ENCODE data around the gene LMCD1.

The LMCD1 gene

GRCh38 chr3:8506571-8507061, 5.0 kb downstream of the LMCD1 start:
- DNase-seq, result no peak

- DNase-seq, result no peak
Measured at GRCh38 chr3:8507496-8507895, 5.9 kb downstream of the LMCD1 start.

DNA sequence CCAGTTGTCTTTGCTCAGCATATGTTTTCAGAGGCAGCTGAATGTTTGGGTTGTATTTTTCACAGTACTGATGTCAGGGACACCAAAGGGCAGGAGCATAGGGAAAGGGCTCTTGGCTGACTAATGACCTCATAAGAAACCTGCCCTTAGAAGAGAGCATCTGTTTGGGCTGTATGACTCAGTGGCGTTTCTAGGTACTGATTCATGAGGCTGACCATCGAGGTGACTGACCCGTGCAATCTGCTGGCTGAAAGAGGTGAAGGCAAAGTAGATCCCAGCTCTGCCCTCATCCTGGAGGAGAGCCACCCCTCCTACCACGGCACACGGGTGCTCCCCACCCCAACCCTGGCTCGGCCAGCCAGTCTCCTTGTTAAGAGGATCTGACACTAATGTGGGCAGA, 8.3 kb downstream of the LMCD1 start:
- no peak for DNase-seq

GRCh38 chr3:8512234-8512633, 10.6 kb downstream of the LMCD1 start:
- no peak for DNase-seq

DNA sequence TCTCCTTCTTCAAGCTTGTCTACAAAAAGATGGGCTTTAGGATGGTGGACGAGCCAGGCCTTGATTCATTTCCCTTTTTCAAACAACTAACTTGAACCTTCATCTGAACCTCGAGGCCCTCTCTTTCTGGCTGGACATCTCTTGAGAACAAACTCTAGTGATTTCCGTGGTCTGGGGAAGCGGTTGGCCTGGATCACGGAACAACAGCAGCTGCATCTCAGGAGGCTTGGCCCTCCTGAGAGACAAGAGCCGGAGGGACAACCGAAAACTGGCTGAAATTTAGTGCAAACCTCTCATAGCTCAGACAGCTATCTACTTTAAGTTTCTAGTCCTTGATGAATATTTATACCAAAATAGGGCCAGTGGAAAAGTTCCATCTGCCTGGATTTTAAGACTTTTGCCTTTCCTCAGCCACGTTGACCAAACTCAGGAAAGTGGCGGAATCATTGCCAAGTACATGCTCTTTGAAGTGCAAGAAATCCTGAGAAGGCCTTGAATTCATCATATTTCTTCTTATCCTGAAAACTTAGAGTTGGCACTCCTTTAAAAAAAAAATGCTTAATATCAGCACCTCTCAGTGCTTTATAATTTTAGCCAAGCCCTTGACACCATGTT, 14.5 kb downstream of the LMCD1 start:
- no peak for DNase-seq

GRCh38 chr3:8516783-8517182, 15.2 kb downstream of the LMCD1 start:
- DNase-seq, result no peak

DNA sequence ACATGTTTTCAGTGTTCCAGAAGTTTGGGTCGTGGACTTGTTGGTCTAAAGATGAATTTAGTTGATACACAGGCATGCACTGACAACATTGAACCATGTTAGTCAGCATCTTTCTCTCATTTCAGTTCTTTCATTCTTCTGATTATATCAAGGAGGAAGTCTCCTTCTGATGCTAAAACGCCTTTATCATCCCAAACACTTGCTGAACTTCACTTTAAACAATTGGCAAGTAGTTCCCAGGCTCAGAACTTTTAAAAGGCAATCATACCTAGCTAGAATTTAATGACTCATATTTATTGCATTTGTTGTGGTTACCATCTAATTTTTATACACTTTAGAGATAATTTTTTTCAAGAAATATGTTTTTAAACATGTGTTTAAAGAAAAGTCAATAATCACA, 15.9 kb downstream of the LMCD1 start:
- DNase-seq, result no peak

GRCh38 chr3:8518138-8518537, 16.5 kb downstream of the LMCD1 start:
- no peak for DNase-seq

DNA sequence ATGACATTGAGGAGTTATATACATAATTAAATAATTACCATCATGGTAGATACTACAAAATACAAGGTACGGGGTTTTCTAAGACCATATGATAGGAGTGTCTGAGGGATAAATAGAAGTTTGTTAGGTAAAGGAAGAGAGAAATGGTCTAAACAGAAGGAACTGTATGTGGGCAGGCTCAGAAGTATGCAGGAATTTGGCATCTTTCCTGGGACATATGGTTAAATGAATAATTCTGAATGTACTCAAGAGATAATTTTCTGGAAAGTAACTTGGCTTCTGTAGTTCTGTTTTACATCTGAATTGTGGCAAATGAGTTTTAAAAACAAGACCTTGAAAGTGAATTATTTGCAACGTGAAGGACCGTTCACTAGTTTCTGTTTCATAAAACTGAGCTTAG, 17.5 kb downstream of the LMCD1 start:
- no peak for DNase-seq

DNA sequence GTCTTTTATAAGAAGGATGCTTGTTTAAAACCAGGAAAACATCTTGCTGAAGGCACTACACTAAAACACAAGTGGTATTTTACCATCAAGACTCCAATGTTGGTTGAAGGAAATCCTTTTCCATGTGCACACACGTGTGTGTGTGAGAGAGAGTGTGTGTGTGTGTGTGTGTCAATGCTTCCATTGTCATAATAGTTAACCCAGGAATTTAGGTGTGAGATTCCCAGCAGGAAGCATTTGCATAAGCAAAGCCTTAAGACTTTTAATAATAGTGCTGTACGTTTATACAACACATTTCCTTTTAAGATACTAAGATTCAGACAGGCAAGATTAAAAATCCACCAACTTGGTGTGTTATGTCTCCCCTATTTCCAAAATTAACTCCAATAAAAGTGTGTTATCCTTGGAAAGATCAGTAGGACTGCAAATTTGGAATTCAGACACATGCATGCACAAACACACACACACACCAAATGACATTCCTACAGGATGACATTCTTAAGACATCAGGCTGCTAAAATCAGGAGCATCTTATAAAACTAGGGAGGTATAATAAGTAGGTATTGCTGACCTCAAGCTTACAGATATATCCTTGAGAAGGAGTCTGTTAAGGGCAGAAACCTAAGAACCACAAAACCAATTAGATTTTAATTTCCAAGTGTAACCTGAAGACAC, 18.3 kb downstream of the LMCD1 start:
- no peak for DNase-seq

DNA sequence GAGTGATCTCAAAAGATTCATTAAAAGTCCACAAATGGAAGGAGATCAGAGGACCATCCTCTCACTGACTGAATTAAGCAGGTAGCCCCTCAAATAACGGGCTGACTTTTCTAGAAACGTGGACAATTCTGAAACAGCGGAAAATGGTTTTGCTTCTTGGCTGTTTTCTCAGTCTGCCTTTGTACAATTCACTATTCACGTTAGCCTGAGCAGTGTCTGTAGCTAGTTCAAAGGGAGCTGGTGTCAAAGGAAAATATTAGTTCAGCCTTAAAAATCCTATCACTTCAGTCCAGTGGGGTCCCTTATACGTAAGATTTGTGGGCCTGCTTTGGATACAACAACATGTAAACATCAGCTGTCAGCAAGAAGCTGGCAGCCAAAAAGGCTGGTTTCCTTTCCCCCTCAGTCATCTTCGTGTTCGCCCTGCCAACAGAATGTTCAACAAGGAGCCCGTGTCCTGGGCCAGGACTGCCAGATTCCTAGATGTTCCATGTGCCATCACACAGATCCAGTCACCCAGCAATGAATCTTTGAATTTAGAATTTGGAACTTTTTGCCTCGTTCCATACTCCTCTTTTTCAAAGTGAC, 19.3 kb downstream of the LMCD1 start:
- no peak for DNase-seq

- DNase-seq, result no peak
Measured at GRCh38 chr3:8523041-8523440, 21.4 kb downstream of the LMCD1 start.

- no peak for DNase-seq
Measured at GRCh38 chr3:8524249-8524648, 22.6 kb downstream of the LMCD1 start.

GRCh38 chr3:8524656-8525399, 23.2 kb downstream of the LMCD1 start:
- DNase-seq, result no peak

DNA sequence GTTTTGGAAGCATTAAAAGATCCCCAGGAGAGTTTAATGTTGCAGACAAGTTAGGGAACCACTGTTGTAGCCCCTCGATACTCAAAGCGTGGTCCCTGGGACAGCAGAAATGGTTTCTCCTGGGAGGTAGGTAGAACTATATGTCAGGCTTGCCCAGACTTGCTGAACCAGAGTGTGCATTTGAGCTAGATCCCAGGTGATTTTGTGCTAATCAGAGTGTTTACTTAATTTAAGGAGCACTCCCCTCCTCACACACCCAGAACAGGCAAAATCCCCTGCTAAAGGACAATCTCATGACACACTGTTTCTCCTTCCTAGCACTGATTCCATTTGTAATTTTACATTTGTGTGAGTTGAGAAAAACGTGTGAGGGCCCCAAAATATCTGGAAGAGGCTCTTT, 24.3 kb downstream of the LMCD1 start:
- no peak for DNase-seq

DNA sequence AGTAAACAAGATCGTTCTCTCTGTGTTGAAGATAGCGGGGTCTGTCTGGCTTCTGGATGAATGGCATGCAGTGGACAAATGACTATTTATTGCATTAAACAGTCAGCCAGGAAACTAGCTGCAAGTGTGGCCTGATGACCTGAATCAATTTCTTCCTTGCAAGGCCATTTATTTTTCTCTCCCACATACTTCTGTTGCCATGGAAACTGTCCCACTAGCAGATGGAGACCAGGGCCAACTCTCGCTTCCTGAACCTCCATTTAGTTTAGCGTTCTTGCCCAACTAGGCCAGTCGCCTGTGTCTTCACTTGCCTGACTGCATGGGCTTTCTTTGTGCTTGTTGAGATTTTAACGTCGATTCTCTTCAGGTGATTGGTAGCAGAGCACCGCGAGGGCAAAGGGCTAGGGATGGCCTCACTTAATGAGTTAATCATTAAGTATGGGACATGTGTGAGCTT, 27.6 kb downstream of the LMCD1 start:
- DNase-seq, result no peak

DNA sequence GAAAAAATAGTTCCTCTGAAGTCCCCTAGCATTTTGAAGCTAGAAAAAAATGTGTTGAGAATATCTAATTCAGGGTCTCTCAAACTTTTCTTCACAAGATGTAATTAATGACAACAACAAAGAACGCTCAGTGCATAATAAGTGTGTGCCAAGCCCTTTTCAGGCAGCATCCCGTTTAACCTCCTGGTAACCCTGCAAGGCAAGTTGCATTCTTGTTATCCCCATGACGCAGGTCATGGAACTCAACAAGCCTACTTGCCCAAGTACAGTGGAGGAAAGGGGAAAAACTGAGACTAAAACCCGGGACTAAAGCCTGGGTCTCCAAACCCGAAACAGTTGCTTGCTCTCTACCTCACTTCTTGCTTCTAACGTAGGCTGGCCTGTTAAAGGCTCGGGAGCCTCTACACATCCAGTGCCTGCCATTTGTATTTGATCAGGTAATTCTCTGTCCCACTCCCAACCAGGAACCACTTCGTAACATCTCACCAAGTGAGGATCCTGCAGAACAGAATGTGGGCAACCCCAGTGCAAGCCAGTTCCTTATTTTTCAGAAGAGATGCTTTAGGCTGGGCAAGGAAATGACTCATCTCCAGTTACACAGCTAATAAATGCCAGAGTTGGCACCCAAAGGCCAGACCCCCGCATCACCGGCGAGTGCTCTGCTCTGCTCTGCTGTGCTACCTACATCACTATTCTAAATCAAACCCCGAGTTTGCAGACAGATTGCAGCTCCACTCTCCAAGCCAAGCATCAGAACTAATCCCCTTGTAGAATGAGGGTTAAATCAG, 28.3 kb downstream of the LMCD1 start:
- DNase-seq, result no peak

DNA sequence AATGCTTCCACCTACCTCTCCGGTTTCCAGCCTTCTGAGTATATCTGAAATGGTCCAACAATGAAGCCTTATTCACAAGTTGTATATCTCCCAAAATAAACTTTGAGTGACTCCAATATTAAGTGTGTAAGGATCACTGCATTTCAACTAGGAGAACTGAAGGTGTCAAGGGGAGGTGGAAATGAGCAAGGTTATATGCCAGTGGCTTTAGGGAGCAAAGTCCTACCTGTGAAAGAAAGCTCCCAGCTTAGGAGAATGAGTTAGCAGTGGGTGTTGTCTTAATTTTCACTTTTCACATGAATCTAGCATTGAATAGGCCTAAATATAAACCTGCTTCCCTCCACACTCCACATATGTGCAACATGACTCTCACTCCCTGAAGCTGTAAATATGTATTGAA, 29.0 kb downstream of the LMCD1 start:
- no peak for DNase-seq

GRCh38 chr3:8532251-8532871, 30.7 kb downstream of the LMCD1 start:
- no peak for DNase-seq

GRCh38 chr3:8536096-8537056, 34.8 kb downstream of the LMCD1 start:
- DNase-seq, result no peak

DNA sequence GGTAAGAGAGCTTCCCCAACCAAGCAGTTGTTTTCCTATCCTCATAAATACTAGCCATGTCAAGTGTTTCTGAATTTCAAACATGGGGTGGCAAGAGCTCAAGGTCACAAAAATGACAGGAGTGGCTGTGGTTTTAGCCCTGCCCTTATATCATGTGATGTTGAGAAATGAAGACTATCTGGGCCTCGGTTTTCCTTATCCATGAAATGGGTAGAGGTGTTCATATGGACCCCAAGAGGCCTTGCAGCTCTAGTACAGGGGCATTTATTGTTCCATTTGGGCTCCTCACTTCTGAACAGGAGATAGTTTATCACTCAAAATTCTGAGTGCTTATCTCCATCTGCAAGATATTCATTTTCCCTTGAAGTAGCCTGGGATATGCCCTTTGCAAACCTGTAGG, 35.8 kb downstream of the LMCD1 start:
- DNase-seq, result no peak

Measured in activated T-cell treated with anti-CD3 and anti-CD28 coated beads for 4 hours (primary cell).